SIG-M5 (cell line): Measurements from ENCODE around the gene MAGEA4.
"Not testable (repeated sequence)": the region's sequence is repeated elsewhere in the genome, so short reads cannot be mapped to it uniquely, and the experiment has no call there.

Source experiments
- DNase-seq: peaks from one replicate; lab custom pipeline; 2025; lab: John Stamatoyannopoulos, UW

The MAGEA4 gene

GRCh38 chrX:151912780-151913179 lies at the start of gene MAGEA4:
MAGEA4 (plus strand) TSS chrX:151912889; CDS start chrX:151923665, 10,776 bp downstream.
- DNase-seq: no peak

- no peak for DNase-seq
These were observed 42.1 kb upstream of the MAGEA4 start for GRCh38 chrX:151870602-151871001.

GRCh38 chrX:151871244-151871643 lies 41.4 kb upstream of the MAGEA4 start:
- DNase-seq: no peak

GRCh38 chrX:151873096-151873495 lies 39.6 kb upstream of the MAGEA4 start:
- DNase-seq: no peak

- no peak for DNase-seq
These were observed 37.2 kb upstream of the MAGEA4 start for GRCh38 chrX:151875270-151876026.

GRCh38 chrX:151878574-151878973 lies 34.1 kb upstream of the MAGEA4 start:
- no peak for DNase-seq

GRCh38 chrX:151879856-151880255 lies 32.8 kb upstream of the MAGEA4 start:
- DNase-seq: no peak

GRCh38 chrX:151880895-151881294 lies 31.8 kb upstream of the MAGEA4 start:
- DNase-seq: no peak

- no peak for DNase-seq
These were observed 23.3 kb upstream of the MAGEA4 start for GRCh38 chrX:151889421-151889820.

GRCh38 chrX:151896734-151897474 lies 15.8 kb upstream of the MAGEA4 start:
- no peak for DNase-seq

GRCh38 chrX:151899622-151900021 lies 13.1 kb upstream of the MAGEA4 start:
- no peak for DNase-seq

GRCh38 chrX:151901826-151902225 lies 10.9 kb upstream of the MAGEA4 start:
- no peak for DNase-seq

GRCh38 chrX:151902813-151903591 lies 9.7 kb upstream of the MAGEA4 start:
- no peak for DNase-seq

- DNase-seq: no peak
These were observed 7.7 kb upstream of the MAGEA4 start for GRCh38 chrX:151904989-151905388.

- no peak for DNase-seq
These were observed 468 bp upstream of the MAGEA4 start for GRCh38 chrX:151912221-151912620.

- not testable (repeated sequence) for DNase-seq
These were observed 6.0 kb downstream of the MAGEA4 start for GRCh38 chrX:151918736-151919135.

- DNase-seq: no peak
These were observed 6.9 kb downstream of the MAGEA4 start for GRCh38 chrX:151919610-151920009.

GRCh38 chrX:151920101-151920500 lies 7.4 kb downstream of the MAGEA4 start:
- DNase-seq: no peak

- no peak for DNase-seq
These were observed 7.8 kb downstream of the MAGEA4 start for GRCh38 chrX:151920530-151920929.

GRCh38 chrX:151921292-151921691 lies 8.6 kb downstream of the MAGEA4 start:
- no peak for DNase-seq

GRCh38 chrX:151921866-151922265 lies 9.2 kb downstream of the MAGEA4 start:
- no peak for DNase-seq

- no peak for DNase-seq
These were observed 10.0 kb downstream of the MAGEA4 start for GRCh38 chrX:151922692-151923091.

GRCh38 chrX:151923648-151924047 lies 11.0 kb downstream of the MAGEA4 start:
- DNase-seq: no peak
